Naive B cell (primary cell): ENCODE results near the gene FBRSL1. TPM values are rescaled to one million over a fixed set of nuclear protein-coding genes. Genes with fewer than 3 reads are reported as not detected.
A peak's percentile ranks its signal among the peaks of the same experiment; 100 is the strongest.

ENCODE experiments used
- ATAC-seq, 2 donors: fragments of 150-1000 bp; cut with Tn5 transposase; 2 replicates each; pipeline ENCODE4 v1.10.0; 2021; ENCODE audit warnings: low read depth in 2 of 2, mild to moderate bottlenecking in 2 of 2, moderate library complexity in 2 of 2
- DNase-seq: peaks from one replicate; pipeline ENCODE4 v3.0.0; 2022
- H3K27ac Mint-ChIP-seq, 6 donors: one replicate each; pipeline ENCODE4 v1.8.0; 2020 to 2022; ENCODE audit warnings: mild to moderate bottlenecking in 6 of 6, mixed read lengths in 6 of 6, moderate library complexity in 5 of 6, inconsistent platforms in 2 of 6
- H3K27me3 Mint-ChIP-seq, 3 donors: one replicate each; pipeline ENCODE4 v1.8.0; 2021 to 2022; ENCODE audit warnings: mixed read lengths in 3 of 3, mild to moderate bottlenecking in 1 of 3
- H3K36me3 Mint-ChIP-seq, 2 donors: one replicate each; pipeline ENCODE4 v1.8.0; 2020 to 2022; ENCODE audit warnings: mixed read lengths in 2 of 2, inconsistent platforms in 1 of 2, mild to moderate bottlenecking in 1 of 2
- H3K4me1 Mint-ChIP-seq, 3 donors: one replicate each; pipeline ENCODE4 v1.8.0; 2020 to 2022; ENCODE audit warnings: mixed read lengths in 3 of 3, inconsistent platforms in 1 of 3, mild to moderate bottlenecking in 1 of 3, moderate library complexity in 1 of 3
- H3K4me3 Mint-ChIP-seq, 8 donors: one replicate each; pipeline ENCODE4 v1.8.0; 2020 to 2022; ENCODE audit warnings: mild to moderate bottlenecking in 8 of 8, mixed read lengths in 8 of 8, moderate library complexity in 8 of 8, inconsistent platforms in 2 of 8
- H3K9me3 Mint-ChIP-seq, 7 donors: one replicate each; pipeline ENCODE4 v1.8.0; 2020 to 2022; ENCODE audit warnings: mixed read lengths in 7 of 7, mild to moderate bottlenecking in 5 of 7, inconsistent platforms in 2 of 7, moderate library complexity in 1 of 7
- polyA plus RNA-seq, 6 donors: library from polyadenylated mRNA; unstranded; fragments of 300-500 nt; fragmentation: Illumina TruSeq; gene quantifications; one replicate each; pipeline ENCODE4 v1.2.3, GENCODE V29; 2021; ENCODE audit warnings: low read depth in 6 of 6

FBRSL1 gene
- polyA plus RNA-seq, 6 donors from 2014 or later: 0.60 to 5.8 (median 2.9) TPM

GRCh38 chr12:132449565-132450417 is 40.2 kb upstream of the FBRSL1 start:
- Mint-ChIP-seq H3K9me3 (peaks cover 0 to 3% (median 0%) of the 10 kb centered on the region in 7 donors), H3K36me3 (no peaks in the 10 kb centered on the region), H3K27me3 (no peaks in the 10 kb centered on the region), H3K27ac (peak overlapping the region; percentile 66 to 92 (median 88)), H3K4me3 (peak overlapping the region; percentile 42 to 85 (median 74)), H3K4me1 (peaks cover 36 to 77% (median 65%) of the 10 kb centered on the region in 3 donors)
- ATAC-seq (peak; percentile 16 to 46), DNase-seq (peak; percentile 74)

- ATAC-seq: peak; percentile 1 to 6
Measured at GRCh38 chr12:132450418-132451171, 39.4 kb upstream of the FBRSL1 start.

GRCh38 chr12:132451172-132451835 is 38.6 kb upstream of the FBRSL1 start:
- DNase-seq: peak; percentile 68
- Mint-ChIP-seq H3K27ac (peak overlapping the region in 5 of 6 donors; percentile 39 to 94 (median 86)), H3K27me3 (no peaks in the 10 kb centered on the region), H3K9me3 (no peaks in the 10 kb centered on the region), H3K4me1 (peaks cover 31 to 75% (median 59%) of the 10 kb centered on the region in 3 donors), H3K36me3 (no peaks in the 10 kb centered on the region), H3K4me3 (peak overlapping the region in 6 of 8 donors; percentile 32 to 81 (median 44))
- ATAC-seq: peak; percentile 77 to 78

More at GRCh38 chr12:132450418-132451171, 39.4 kb upstream of the FBRSL1 start:
- Mint-ChIP-seq H3K4me1 (peaks cover 33 to 75% (median 62%) of the 10 kb centered on the region in 3 donors), H3K4me3 (peak overlapping the region in 4 of 8 donors; percentile 42 to 81 (median 61)), H3K36me3 (no peaks in the 10 kb centered on the region), H3K27me3 (no peaks in the 10 kb centered on the region), H3K9me3 (peaks cover 0 to 3% (median 0%) of the 10 kb centered on the region in 7 donors), H3K27ac (peak overlapping the region in 4 of 6 donors; percentile 39 to 92 (median 75))
- no peak for DNase-seq

GRCh38 chr12:132451836-132452195 is 38.1 kb upstream of the FBRSL1 start:
- Mint-ChIP-seq H3K4me3 (peak overlapping the region in 7 of 8 donors; percentile 42 to 81 (median 47)), H3K36me3 (no peaks in the 10 kb centered on the region), H3K9me3 (no peaks in the 10 kb centered on the region), H3K27me3 (no peaks in the 10 kb centered on the region), H3K27ac (peak overlapping the region; percentile 39 to 94 (median 82)), H3K4me1 (peaks cover 31 to 78% (median 54%) of the 10 kb centered on the region in 3 donors)
- no peak for DNase-seq
- ATAC-seq: no peak

GRCh38 chr12:132452596-132453350 is 37.2 kb upstream of the FBRSL1 start:
- Mint-ChIP-seq H3K9me3 (no peaks in the 10 kb centered on the region), H3K4me3 (peak overlapping the region in 5 of 8 donors; percentile 19 to 58 (median 44)), H3K36me3 (no peaks in the 10 kb centered on the region), H3K27ac (peak overlapping the region in 4 of 6 donors; percentile 57 to 94 (median 85)), H3K4me1 (peaks cover 31 to 71% (median 45%) of the 10 kb centered on the region in 3 donors), H3K27me3 (no peaks in the 10 kb centered on the region)
- DNase-seq (no peak), ATAC-seq (no peak)

GRCh38 chr12:132453361-132454192 is 36.4 kb upstream of the FBRSL1 start:
- Mint-ChIP-seq H3K4me1 (peaks cover 27 to 63% (median 38%) of the 10 kb centered on the region in 3 donors), H3K9me3 (no peaks in the 10 kb centered on the region), H3K4me3 (peak overlapping the region in 1 of 8 donors; percentile 19)

DNA sequence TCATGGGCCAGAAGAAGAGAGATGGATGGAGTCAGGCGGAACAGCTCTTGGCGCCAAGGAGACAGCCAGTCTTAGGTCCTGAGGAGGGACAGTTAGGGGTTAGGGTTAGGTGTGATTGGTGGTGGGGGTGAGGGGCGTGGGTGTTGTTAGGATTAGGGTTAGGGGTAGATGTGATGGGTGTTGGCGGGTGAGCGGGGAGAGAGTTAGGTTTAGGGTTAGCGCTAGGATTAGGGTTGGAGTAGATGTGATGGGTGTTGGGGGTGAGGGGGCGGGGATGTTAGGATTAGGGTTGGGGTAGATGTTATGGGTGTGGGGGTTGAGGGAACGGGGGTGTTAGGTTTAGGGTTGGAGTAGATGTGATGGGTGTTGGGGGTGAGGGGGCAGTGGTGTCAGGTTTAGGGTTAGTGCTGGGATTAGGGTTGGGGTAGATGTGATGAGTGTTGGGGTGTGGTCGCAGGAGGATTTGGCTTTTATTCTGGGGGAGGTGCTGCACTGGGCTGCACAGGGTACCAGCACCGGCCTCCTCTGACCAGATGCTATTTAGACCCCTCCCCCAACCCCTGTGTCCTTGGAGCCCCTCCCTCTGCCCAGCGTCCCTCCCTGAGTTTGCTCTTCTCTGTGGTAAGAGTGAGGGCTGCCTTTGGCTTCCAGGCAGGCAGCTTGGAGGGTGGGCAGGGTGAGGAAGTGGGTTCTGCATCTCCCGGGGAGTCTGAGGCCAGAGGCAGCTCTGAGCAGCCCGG is 35.6 kb upstream of the FBRSL1 start:
- H3K27ac Mint-ChIP-seq: peak overlapping the region in 2 of 6 donors; percentile 47 to 76
- H3K4me1 Mint-ChIP-seq: peaks cover 27 to 58% (median 32%) of the 10 kb centered on the region in 3 donors
- no peak for ATAC-seq

More at GRCh38 chr12:132453361-132454192, 36.4 kb upstream of the FBRSL1 start:
- ATAC-seq (no peak), DNase-seq (no peak)
- Mint-ChIP-seq H3K27ac (peak overlapping the region in 2 of 6 donors; percentile 82 to 88), H3K27me3 (no peaks in the 10 kb centered on the region), H3K36me3 (no peaks in the 10 kb centered on the region)

DNA sequence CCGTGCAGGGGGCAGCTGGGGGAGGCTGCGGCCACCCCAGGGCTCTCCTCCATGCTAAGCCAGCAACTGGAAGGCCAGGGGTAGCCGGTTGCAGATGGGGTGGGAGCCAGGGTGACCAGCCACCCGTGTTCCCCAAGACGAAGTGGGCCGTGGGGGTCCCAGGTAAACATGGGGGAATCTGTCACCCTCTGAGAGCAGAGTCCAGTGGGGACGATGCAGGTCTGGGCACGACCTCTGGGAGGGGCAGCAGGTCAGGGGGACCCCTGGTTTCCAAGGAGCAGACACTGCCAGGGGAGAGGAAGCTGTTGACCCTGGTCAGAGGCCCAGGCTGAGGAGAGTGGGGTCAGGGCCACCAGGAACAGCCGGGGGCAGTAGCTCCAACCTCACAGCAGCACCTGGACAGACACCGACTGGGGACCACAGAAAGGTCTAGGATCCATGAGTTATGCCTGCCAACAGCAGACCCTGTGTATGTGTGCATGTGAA is 35.0 kb upstream of the FBRSL1 start:
- Mint-ChIP-seq H3K36me3 (no peaks in the 10 kb centered on the region), H3K4me3 (no peak overlapping the region), H3K27me3 (no peaks in the 10 kb centered on the region), H3K27ac (peak overlapping the region in 2 of 6 donors; percentile 76 to 82), H3K9me3 (no peaks in the 10 kb centered on the region), H3K4me1 (peaks cover 22 to 52% (median 26%) of the 10 kb centered on the region in 3 donors)
- ATAC-seq: no peak
- DNase-seq: no peak

More for the DNA sequence above, 35.6 kb upstream of the FBRSL1 start:
- Mint-ChIP-seq H3K9me3 (no peaks in the 10 kb centered on the region), H3K4me3 (peak overlapping the region in 1 of 8 donors; percentile 29), H3K27me3 (no peaks in the 10 kb centered on the region), H3K36me3 (no peaks in the 10 kb centered on the region)
- no peak for DNase-seq

DNA sequence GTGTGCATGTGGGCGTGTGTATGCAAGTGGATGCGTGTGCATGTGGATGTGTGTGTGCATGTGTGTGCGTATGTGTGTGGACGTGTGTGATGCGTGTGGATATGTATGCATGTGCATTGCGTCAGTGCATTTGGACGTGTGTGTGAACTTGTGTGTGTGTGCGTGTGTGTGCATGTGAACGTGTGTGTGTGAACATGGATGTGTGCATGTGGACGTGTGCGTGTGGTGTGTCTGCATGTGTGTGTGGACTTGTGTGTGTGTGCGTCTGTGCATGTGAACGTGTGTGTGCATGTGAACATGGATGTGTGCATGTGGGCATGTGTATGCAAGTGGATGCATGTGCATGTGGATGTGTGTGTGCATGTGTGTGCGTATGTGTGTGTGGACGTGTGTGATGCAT is 34.4 kb upstream of the FBRSL1 start:
- Mint-ChIP-seq H3K4me3 (no peak overlapping the region), H3K27ac (peak overlapping the region in 3 of 6 donors; percentile 14 to 88 (median 66))

DNA sequence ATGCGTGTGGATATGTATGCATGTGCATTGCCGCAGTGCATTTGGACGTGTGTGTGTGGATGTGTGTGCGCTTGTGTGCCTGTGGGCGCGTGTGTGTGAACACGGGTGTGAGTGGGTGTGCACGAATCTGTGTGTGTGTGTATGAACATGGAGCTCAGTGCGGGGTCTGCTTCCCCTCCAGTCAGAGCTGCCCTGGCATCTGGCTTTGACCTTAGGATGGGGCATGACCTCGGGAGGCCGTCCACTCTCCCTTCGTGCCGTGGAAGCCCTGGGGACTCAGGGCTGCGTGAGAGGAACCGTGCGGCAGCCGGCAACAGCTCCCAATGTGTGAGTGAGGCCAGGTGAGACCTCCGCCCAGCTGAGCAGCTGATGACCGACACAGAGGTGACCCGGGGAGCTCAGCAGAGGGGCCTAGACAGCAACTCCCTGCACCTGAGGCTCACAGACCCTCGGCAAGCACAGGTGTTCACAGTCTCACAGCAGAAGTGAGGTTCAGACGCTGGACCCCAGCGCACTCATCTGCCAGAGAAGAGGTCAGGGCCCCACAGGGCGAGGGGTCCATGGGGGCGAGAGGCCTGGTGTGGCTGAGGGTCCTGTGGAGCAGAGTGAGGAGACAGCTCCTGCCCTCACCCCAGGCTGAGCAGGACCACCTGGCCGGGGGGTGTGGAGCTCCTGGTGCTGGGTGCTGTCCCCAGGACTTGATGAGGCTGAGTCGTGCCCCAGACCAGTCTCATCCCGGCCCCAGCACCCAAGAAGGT is 33.6 kb upstream of the FBRSL1 start:
- peak overlapping the region in 2 of 6 donors; percentile 14 to 88 for H3K27ac Mint-ChIP-seq
- no peaks in the 10 kb centered on the region for H3K36me3 Mint-ChIP-seq
- no peaks in the 10 kb centered on the region for H3K9me3 Mint-ChIP-seq
- H3K4me1 Mint-ChIP-seq: peaks cover 22 to 46% (median 25%) of the 10 kb centered on the region in 3 donors
- H3K27me3 Mint-ChIP-seq: no peaks in the 10 kb centered on the region
- ATAC-seq (no peak), DNase-seq (no peak)
- H3K4me3 Mint-ChIP-seq: no peak overlapping the region

More for the DNA sequence above, 34.4 kb upstream of the FBRSL1 start:
- H3K27me3 Mint-ChIP-seq: no peaks in the 10 kb centered on the region
- peaks cover 22 to 46% (median 23%) of the 10 kb centered on the region in 3 donors for H3K4me1 Mint-ChIP-seq
- DNase-seq (no peak), ATAC-seq (no peak)
- H3K36me3 Mint-ChIP-seq: no peaks in the 10 kb centered on the region
- H3K9me3 Mint-ChIP-seq: no peaks in the 10 kb centered on the region
